Measurements from ENCODE around the gene LAPTM4A. TPM values are rescaled to one million over a fixed set of nuclear protein-coding genes. Genes with fewer than 3 reads are reported as not detected.

The LAPTM4A gene
- total and polyA plus RNA-seq, 10 of the 15 experiments (the other 5 are each of a cell fraction or from before 2014, with no cell fraction given) = 17.8 to 107 (median 45.8) TPM

- peak; percentile 90 for TF ChIP-seq DPF2 (IDR thresholded peaks at IDR 0.05)
- peak; percentile 42 for TF ChIP-seq MTA2 (IDR thresholded peaks at IDR 0.05; ENCODE audit: low read depth)
- TF ChIP-seq RAD51 (IDR thresholded peaks at IDR 0.05) = peak; percentile 88
- TF ChIP-seq ZBTB33 (IDR thresholded peaks at IDR 0.05) = 0 out of 2 replicates have a peak, but pooled peaks have one; percentile 59
- TF ChIP-seq TCF7 (IDR thresholded peaks at IDR 0.05; ENCODE audit: borderline replicate concordance) = no peak
- no peak for TF ChIP-seq ETV6 (conservative IDR thresholded peaks at IDR 0.05 in 1 of 2, IDR thresholded peaks at IDR 0.05 in 1 of 2; ENCODE audit: borderline replicate concordance in 1 of 2, low read depth in 1 of 2)
- peak; percentile 88 for TF ChIP-seq RELB (IDR thresholded peaks at IDR 0.05; ENCODE audit: low read depth)
- peak; percentile 49; the same call in 1 of the 2 replicates for TF ChIP-seq BACH1 (IDR thresholded peaks at IDR 0.05; ENCODE audit: borderline replicate concordance)
- no peak for TF ChIP-seq ZNF274 (IDR thresholded peaks at IDR 0.05; ENCODE audit: insufficient read depth, insufficient read length)
- peak; percentile 97 for TF ChIP-seq CREM (IDR thresholded peaks at IDR 0.05; ENCODE audit: low read depth)
- TF ChIP-seq HSF1 (IDR thresholded peaks at IDR 0.05; ENCODE audit: low read depth, low read length) = no peak
- 0 out of 2 replicates have a peak, but pooled peaks have one; percentile 44 for TF ChIP-seq LARP7 (IDR thresholded peaks at IDR 0.05)
- peak; percentile 45 for TF ChIP-seq MYC (IDR thresholded peaks at IDR 0.05; ENCODE audit: insufficient read depth, insufficient read length, insufficient replicate concordance, low read length, severe bottlenecking)
- no peak for TF ChIP-seq MEF2B (IDR thresholded peaks at IDR 0.05; ENCODE audit: partially characterized antibody, poor library complexity, severe bottlenecking)
- peak; percentile 91 for TF ChIP-seq IRF3 (IDR thresholded peaks at IDR 0.05)
- TF ChIP-seq ATF2 (IDR thresholded peaks at IDR 0.05; ENCODE audit: low read length) = no peak
- no peak for TF ChIP-seq CBX5 (IDR thresholded peaks at IDR 0.05; ENCODE audit: low read depth)
- TF ChIP-seq KDM1A (IDR thresholded peaks at IDR 0.05; ENCODE audit: borderline replicate concordance) = no peak
- no peak for TF ChIP-seq KAT2A (conservative IDR thresholded peaks at IDR 0.05; ENCODE audit: control insufficient read depth, low read depth, low read length)
Observed at GRCh38 chr2:20051532-20052228, at the start of gene LAPTM4A (continued).
